ENCODE results near the gene CCDC34.

Gene CCDC34

DNA sequence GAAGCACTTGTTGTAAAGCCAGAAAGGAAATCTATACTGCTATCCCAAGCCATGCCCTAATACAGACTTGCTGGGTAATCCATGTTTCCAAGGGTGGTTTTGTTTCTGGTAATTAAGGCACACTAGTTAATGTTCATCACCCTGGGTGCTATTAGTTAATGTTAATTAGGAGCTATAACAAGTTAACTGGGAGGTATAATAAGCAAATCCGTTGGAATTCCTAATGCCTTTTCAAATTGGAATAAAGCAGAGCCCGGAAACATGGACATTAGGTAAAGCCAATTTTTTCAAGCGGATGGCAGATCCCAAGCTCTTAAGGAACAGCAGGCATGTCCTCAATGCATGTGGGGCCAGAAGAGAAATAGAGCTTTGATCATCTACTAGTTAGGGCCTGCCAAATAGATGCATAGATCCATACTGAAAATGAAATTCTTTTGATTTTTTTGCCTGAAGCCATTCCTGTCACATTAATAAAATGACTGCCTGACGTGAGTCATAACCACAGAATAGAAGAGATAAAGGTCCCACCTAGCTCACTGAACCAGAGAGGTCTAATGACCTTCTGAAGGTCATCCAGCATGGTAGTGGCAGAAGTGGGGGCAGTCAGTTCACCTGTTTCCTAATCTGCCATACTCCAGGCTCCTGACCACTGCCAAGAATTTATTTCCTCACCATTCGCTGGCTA is 28.5 kb upstream of the CCDC34 start:
- DNase-seq, result no peak

DNA sequence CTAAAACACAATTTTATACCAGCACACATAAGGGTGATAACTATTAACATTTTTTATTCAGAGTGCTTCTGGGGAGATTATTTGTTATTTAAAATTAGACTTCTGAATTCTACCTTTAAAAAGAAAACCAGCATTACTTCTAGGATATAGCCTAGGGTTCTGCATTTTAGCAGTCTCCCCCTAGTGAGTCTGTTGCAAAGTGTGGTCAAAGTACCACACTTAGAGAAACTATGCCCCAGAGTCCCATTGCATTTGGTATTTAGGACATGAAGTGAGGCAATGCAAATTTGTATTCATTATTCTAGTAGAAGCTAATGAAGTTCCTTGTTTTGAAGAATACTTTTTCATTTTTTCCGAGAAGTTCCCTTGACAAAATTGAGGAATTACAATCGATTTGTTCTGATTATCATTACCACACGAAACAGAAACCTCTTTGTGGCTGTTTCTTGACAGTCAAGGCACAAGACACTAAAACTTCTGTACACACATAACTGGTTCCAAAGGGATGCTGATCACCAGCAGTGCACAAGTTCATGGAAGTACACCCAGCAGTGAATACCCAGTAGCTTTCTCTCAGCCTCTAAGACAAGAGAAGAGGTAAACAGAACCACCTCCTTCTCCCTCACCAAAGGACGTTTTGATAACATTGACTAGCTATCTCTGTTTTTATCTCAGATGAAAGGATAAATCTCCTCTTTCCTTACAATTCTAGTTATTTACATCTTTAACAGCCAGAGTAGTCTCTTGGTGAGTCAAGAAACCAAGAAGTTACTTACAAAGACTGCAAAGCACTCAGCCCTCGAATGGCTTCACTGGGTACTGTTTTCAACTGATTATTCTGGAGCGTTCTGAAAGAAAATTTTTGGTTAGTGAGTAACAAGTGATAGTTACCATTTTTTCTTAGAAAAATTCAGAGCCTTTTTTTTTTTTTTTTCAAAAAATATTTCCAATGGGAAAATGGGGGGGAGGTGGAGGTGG is 27.6 kb upstream of the CCDC34 start:
- DNase-seq, result no peak

DNA sequence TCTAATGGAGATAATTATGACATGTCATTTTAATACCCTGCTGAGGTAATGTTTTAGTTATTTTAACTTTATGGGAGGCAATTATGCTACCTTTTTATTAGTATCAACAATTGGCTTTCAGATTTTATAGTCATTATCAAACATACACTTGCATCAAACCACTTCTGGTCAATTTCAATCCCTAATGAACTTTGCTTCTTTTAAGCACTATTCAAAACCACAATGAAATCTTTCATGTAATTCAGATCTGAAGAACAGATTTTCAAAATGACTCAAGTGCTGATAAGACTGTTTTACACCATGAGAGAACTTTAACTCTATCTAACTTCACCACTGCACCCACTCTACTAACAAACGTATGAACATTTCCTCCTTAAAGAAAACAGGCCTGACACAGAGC is 25.9 kb upstream of the CCDC34 start:
- DNase-seq, result no peak

DNA sequence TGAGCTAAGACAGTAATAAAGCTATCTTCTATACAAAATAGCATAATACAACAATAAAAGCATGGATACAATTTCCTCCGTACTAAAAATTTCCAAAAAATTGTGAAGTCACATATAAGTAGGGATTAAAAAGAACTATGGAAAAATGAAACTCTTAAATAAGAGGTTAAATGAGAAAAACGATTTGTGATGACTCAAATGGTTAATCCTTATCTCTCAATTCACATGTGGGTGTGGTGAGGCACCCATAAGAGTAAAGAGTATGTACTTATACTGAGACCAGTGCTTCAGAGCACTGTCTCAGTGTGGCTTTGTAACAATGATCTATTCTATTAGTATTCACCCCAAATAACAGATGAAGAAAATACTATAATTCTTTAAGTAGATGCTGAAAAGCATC is 25.0 kb upstream of the CCDC34 start:
- DNase-seq, result no peak

DNA sequence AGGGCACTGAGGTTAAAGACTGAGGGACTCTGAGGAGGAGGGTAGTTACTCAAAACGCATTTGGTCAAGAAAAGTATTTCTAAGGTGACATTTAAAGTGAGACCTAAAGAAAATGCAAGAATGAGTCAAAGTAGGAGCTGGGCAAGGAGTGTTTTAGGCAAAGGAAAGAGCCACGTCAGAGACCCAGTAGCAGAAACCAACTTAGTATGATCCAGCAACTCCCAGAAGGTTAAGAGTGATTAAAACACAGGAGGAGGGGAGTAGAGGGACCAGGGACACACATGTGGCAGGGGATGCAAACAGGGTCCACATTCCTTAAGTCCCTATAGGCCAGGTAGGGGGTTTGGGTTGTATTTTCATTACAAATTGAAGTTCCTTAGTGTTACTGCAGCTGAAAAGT is 24.3 kb upstream of the CCDC34 start:
- no peak for DNase-seq

DNA sequence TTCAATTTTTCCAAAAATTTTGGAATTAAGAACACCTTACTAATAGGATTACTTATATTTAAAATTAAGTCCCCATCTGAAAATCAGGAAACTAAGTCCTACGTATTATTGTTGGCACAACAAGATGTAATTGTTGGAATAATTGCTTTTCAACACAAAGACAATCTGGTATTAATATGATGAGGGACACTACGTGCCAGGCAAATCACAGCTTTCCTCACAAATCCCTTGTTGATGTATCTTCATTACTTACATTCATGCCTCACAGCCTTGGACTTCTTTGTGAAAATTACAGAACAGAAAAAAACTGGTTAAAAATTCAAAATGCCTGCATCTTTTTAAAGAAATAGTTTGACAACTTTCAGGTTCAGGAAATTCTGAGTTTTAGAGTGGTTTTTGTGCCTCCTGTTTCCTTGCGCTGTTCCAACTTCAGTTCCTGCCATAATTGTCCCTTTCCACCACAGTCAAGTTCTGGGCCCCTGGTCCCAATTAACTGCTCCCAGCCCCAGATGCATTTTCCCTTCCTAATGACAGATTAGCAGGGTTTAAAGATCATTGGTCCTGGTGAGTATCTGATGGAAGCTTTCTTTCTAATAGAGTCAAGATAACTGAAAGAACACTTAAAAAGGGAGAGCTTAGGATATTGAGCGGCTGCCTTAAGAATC is 23.3 kb upstream of the CCDC34 start:
- DNase-seq, result no peak

DNA sequence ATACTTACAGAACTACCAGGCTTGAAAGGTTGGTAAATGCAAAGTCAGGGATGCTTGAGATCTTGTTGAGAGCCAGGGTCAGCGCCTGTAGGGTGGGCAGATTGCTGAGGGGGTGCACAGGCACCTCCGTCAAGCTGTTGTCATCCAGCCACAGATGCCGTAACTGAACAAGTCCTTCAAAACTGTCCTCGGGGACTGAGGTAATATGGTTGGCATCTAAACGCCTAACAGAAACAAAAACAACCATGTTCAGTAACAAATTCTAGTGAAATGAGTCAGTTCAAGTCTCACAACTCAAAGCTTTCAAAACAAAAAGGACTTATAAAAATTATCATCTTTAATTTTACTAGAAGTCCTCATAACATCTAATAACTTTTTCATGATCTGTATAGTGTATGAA is 22.2 kb upstream of the CCDC34 start:
- DNase-seq, result no peak

DNA sequence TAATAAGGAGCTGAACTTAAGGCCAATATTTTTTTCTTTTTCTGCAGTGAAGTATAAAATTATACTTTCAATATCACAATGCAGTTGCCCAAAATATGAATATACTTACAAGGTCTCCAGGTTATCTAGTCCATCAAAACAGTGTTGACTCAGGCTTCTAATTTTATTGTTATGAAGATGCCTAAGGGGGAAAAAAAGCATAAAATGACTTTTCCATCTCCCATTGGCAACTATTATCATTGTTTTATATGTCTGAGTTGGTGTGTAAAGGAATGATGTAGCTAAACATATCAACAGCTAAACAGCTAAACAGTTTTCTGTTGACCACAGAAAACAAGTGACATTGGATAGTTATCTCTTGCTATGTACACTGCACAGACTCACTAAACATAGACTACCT is 21.2 kb upstream of the CCDC34 start:
- DNase-seq, result no peak

DNA sequence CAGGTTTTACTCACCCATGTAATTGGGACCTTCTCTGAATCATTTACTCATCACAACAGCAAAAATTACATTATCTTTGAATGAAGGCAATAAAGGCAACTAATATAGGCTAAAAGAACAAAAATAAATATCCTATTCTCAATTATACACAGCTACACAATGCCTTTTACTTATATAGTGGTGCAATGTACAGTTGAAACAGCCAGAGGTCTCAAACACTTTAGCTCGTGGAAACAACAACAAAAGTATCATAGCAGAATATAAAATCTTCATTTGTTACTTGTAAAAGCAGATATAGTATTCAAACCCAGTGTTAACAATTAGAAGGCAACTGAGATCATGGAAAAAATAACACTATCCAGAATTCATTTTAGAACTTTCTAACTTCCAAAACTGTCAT is 20.6 kb upstream of the CCDC34 start:
- DNase-seq, result no peak

DNA sequence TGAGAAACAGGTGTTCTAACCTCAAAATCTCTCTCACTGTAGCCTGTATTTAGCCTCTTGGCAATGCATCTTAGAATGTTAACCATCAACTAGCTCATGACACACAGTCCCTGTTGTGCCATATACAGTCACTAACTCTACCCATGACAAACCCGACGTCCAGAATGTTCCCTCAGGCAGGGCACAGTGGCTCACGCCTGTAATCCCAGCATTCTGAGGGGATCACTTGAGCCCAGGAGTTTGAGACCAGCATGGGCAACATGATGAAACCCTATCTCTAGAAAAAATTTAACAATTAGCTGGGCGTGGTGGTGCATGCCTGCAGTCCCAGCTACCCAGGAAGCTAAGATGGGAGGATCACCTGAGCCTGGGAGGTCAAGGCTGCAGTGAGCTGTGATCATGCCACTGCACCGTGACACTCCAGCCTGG is 18.2 kb upstream of the CCDC34 start:
- DNase-seq, result no peak

DNA sequence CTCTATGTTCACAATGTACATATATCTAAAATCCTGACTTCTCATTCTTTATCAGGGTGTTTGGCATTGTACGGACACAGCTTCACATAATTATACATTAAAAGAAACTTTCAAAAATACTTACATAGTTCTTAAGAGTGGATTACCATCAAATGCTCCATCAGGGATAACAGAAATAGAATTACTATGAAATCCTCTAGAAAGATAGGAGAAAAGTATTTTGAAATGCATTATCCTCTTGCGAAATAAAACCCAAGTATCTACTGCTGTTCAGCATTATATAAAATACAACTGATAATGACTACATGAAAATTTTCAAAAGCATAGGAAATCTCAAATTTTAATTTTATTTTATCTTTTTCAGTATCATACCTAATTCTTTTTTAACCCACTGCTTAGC is 17.8 kb upstream of the CCDC34 start:
- DNase-seq, result no peak

DNA sequence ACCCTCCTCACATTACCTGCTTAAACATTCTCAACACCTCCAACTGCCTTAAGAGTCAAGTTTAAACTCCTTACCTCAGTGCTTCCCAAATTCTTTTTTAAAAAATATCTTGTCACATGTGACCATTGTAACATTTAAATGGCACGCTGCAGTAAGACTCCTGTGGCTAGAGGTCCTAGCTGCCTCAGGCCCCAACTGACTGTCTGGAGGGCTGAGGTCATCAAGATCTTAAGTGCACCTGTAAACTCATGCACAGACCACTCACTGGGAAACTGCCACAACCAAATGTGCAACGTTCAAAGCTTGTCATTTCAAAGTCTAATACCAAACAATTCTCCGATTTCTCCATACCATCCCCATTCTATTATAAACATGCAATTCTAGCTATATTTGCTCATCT is 16.4 kb upstream of the CCDC34 start:
- no peak for DNase-seq

DNA sequence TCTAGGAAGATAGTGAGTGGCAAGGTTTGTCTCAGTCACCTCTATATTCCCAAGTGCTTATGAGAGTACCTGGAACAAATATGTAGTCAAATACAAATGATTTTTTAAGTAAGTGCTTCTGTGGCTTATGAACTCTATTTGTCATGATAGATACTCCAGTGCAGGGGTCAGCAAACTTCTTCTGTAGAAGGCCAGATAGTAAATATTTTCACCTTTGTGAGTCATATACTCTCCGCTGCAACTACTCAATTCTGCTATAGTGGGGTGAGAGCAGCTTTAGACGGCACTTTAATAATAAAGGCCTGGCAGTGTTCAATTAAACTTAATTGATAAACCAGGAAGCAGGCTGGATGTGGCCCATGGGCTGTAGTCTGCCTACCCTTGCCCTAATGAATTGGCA is 12.4 kb upstream of the CCDC34 start:
- DNase-seq, result no peak

DNA sequence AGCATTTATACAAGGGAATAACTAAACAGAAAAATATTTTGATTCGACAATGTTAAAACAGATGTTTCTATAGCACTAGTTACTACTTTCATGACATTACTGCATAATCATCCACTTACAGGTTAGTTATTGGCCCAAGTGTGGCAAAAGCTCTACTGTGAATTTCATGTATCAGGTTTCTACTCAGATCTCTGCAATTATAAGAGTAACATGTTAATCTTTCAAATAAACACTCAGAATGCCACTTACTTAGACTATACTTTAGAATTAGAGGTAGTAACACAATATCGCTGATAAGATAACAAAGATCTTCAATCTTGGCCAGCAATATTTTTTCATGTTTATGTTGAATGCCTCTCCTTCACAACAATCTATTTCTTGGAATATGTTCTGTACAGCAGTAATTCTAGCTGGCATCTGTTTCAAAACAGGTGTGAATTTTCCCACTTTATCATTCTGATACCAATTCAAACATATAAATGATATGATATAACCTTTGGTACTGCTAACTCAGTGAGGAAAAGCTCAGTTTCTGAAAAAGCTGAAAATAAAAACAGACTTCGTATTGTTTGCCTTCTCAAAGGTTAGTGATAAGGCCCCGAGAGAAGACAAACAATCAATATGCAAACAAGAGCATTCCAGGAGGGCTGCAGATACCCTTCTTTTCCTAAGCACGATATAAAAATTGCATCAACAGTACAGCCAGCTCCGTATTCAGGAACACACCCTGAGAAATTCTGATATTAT is 11.0 kb upstream of the CCDC34 start:
- DNase-seq, result no peak

DNA sequence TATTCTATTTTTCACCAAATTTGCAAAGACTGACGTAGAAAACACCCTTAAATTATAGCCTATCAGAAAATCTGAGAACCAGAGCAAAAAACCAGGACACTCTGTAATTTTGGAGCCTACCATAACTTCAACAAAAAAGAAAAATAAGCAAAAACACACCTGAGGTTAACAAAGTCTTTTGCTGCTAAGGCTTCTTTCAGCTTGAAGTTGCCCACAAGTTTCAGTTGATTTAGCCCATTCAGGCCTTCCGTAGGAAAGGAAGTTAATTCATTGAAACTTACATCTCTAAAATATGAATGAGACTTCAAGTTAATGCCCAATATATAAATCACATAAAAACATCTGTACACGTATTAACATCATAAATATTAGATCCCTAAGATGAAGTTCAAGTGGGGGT is 10.4 kb upstream of the CCDC34 start:
- no peak for DNase-seq

DNA sequence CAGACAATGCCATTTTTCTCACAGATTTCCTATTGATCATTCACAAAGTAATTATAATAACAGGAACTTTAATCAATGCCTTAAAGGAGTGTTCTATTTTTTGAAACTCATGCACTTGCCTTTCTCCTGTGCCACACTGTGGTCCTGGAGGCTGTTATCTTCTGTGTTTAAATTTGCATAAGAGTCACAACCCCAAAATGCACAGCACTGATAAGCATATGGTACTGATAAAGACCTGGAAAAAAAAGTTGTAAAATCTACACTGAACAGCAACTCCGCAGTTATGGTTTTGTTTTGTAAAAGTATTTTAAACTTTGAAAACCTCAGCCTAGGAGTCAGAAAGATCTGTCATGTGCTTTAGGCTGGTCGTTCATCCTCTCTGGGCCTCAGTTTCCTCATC is 9.1 kb upstream of the CCDC34 start:
- DNase-seq, result no peak

DNA sequence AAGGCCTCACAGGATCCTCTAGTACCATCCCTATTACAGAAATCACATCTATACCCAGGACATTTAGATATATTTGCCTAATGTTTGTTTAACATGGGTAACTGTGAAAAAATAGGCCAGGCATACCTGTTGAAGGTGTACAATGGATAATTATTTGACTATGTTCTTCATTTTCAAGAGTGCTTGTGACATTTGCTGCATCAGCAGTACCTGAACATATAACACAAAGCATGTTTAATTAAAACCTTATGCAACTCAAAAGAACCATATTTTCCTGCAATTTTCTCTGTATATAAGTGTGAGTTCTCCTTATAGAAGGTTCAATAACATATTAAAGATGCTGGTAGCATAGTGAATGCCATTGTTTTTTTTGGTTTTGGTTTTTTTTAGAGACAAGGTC is 8.5 kb upstream of the CCDC34 start:
- no peak for DNase-seq

DNA sequence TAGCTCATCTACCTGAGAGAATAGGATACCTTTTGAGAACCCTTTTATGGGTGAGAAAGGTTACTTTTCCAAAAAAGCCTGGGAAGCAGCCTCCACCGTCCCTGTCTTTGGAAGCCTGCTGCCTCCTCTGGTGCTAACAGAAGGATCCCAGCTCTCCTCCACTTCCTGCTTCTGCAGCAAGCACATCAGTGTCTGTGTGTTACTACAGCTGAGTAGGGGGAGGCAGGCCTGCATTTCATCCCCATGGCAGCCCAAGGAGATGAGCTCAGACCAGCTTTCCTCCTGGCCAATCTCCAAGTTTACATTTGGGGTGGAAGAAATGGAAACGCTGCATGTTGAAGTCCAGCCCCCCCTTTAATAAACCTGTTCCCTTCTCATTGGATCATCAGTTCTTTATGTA is 7.4 kb upstream of the CCDC34 start:
- no peak for DNase-seq

DNA sequence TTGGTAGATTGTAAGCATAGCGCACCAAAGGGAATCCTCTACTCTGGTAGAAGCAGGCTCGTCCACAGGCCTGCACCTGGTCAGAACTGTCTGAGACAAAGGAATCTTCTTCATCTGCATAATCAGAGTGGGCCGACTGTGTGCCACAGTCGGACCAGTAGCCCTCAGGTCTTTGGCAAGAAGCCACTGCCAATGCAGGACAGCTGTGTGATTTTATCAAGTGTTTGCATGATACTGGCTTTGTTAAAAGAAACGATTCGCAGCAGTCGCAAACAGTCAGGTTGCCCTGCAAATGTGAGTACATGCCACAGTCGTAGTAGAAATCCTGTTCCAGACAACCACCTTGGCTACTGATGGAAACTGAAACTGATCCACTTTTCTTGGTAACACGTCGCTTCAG is 4.9 kb upstream of the CCDC34 start:
- no peak for DNase-seq

DNA sequence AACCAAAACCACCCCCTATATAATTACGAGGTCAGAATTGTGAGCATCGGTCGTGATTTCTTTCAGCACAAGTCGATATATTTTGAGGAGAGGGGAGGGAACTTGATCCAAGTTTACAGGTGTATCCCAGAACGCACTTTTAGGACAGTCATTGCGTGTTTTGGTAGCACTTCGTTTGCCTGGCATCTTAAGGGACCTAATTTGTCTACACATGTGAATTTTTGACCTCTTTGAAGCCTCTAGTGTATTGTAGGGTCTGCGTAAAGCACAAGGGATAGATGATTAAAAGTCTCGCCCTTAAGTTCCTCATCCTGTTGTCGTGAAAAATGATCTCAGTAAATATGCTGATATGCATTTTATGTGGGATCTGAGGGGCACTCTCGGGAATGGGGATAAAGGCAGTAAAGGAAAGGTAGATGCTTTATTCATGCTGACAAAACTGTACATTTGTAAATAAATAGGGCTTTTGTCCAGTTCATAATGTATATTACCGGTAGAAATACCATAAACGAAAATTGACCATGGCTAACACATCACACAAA is 632 bp upstream of the CCDC34 start:
- DNase-seq, result peak in 1 of 4 experiments; percentile 2

DNA sequence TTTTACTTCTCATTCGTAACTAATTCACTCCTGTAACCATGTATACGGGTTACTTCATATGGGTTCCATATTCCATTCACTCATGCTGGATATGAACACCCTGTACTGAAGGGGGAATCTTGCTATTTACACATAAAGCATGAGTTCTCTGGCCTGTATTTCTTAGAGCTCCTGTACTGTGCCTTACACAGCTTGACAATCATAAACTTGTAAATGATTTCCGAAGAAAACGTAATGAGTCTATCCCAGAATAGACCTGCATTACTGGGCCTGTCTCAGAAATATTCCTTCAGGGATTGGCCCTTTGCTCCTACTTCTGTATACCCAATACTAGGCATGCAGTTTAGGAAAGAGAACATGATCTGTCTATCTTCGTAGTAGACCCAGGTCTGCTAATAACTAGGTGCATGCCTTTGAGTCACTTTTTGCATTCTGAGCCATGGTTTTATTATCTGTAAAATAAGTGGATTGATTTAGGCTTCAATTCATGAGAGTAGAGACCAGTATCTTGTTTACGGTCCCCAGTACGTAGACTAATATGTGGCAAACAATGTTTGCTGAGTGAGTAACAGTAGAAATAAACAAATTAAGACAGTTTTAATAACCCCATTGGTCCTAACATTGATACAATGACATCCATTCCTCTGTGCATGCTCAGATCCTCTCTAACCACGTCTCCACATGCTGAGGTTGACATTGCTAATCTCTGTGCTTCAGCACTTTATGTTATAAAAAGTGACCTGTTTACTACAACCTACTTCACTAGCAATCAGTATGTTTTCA is 1.2 kb downstream of the CCDC34 start:
- DNase-seq, result no peak

DNA sequence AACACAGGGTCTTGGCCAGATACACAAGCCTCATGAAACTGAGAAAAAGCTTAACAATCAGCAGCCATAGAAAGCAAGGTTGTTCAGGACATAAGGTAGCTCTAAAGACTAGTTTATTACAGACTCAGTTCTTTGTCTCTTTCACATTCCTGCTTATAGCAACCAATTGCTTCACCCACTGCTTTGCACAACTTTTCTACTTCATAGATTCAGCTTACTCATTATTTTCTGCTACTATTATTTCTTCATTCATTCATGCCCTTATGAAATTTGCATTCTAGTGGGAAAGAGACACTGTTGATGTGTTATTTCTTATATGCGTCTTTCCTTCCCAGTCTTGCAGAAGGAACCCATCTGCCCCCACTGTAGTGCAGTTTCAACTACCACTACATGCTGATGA is 4.7 kb downstream of the CCDC34 start:
- DNase-seq, result peak; percentile 7 to 63 (median 30)

Measured in suppressor macrophage (primary cell).